Smooth muscle cell (in vitro differentiated cells): ENCODE results near the gene FAU. TPM values are rescaled to one million over a fixed set of nuclear protein-coding genes. Genes with fewer than 3 reads are reported as not detected.
A peak's percentile ranks its signal among the peaks of the same experiment; 100 is the strongest.

Experiments used
- DNase-seq: peaks from one replicate; lab custom pipeline; 2025; ENCODE audit not compliant: unreplicated experiment; lab: John Stamatoyannopoulos, UW
- H2AFZ ChIP-seq: fragments of 200-600 bp; sonication (generic); 2 replicates; pipeline ENCODE4 v1.6.0; 2016; ENCODE audit warnings: antibody characterized with exemption, low read depth, mild to moderate bottlenecking
- H3F3A ChIP-seq: fragments of 200-600 bp; sonication (generic); 2 replicates; pipeline ENCODE4 v1.6.0; 2017; ENCODE audit warnings: antibody characterized with exemption, low read depth
- H3K27ac ChIP-seq: fragments of 200-600 bp; sonication (generic); 2 replicates; pipeline ENCODE4 v1.5.1; 2016; ENCODE audit warnings: low read depth, mild to moderate bottlenecking
- H3K27me3 ChIP-seq: fragments of 200-600 bp; sonication (generic); 2 replicates; pipeline ENCODE4 v1.6.1; 2016; ENCODE audit warnings: low read depth, mild to moderate bottlenecking
- H3K36me3 ChIP-seq: fragments of 200-600 bp; sonication (generic); 2 replicates; pipeline ENCODE4 v1.5.1; 2016; ENCODE audit warnings: low read depth
- H3K4me1 ChIP-seq: fragments of 200-600 bp; sonication (generic); 2 replicates; pipeline ENCODE4 v1.5.1; 2016; ENCODE audit warnings: low read depth
- H3K4me2 ChIP-seq: fragments of 200-600 bp; sonication (generic); 2 replicates; pipeline ENCODE4 v1.6.0; 2016; ENCODE audit warnings: mild to moderate bottlenecking
- H3K4me3 ChIP-seq: fragments of 200-600 bp; sonication (generic); 2 replicates; pipeline ENCODE4 v1.5.1; 2016; ENCODE audit warnings: mild to moderate bottlenecking
- H3K79me2 ChIP-seq: fragments of 200-600 bp; sonication (generic); 2 replicates; pipeline ENCODE4 v1.6.0; 2016; ENCODE audit warnings: low read depth, mild to moderate bottlenecking
- H3K9ac ChIP-seq: fragments of 200-600 bp; sonication (generic); 2 replicates; pipeline ENCODE4 v1.6.0; 2016; ENCODE audit warnings: low read depth
- H3K9me3 ChIP-seq: fragments of 200-600 bp; sonication (generic); replicated peaks from 2 replicates; pipeline ENCODE4 v1.5.1; 2016; ENCODE audit warnings: low read depth
- H4K20me1 ChIP-seq: fragments of 200-600 bp; sonication (generic); 2 replicates; pipeline ENCODE4 v1.6.0; 2016; ENCODE audit warnings: low read depth
- CTCF ChIP-seq: fragments of 200-600 bp; sonication (generic); IDR thresholded peaks from 2 replicates; pipeline ENCODE4 v1.5.1; 2017; ENCODE audit warnings: borderline replicate concordance, mild to moderate bottlenecking, antibody characterized with exemption; ENCODE audit not compliant: insufficient read depth, poor library complexity, severe bottlenecking
- WGBS: methylation state at CpG from one replicate; pipeline ENCODE4 v1.1.7; 2016; ENCODE audit warnings: low lambda C conversion rate; 5-methylcytosine and 5-hydroxymethylcytosine counted together
- polyA plus RNA-seq: library from polyadenylated mRNA; unstranded; fragments of >200 nt; fragmentation: Nextera tagmentation; extraction: Ambion mirVana; gene quantifications from 2 replicates; pipeline ENCODE4 v1.2.1, GENCODE V29; 2016
- total RNA-seq: library from RNA; depleted of rRNA; stranded (reverse); fragments of >200 nt; gene quantifications from 2 replicates; pipeline ENCODE4 v1.2.3, GENCODE V29; 2014

The FAU gene
- total and polyA plus RNA-seq, 2 experiments from 2014 or later = 509 to 537 TPM

DNA sequence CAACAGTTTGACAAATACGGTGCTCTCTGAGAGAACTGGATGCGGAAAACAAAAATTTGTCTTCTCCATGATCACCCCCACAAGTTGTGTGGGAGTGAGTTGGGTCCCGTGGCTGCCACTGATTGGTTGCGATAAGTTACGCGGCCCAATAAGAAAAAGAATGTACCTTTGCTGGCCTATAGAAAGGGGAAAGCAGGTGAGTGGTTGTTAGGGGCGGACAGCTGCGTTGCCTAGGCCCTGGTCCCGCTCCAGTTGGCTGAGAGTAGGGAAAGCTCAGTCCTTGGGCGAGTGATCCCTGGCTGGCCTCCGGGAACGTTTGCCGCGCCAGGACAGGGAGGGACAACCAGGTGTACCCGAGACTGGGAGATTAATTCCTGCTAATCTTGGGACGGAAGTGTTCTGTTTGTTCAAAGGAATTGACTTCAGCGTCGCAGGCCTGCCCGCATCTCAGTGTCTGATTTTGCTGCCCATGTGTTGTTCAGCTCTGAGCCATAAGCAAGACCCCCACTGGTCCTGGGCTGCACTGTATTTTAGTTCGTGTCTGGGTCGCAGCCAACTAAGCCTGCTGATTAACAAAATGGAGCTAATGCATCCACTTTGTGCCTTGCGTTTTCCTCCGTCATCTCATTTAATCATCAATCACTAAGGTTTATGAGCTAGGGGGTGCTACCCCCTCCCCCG lies 13.2 kb upstream of the FAU start:
- Histone ChIP-seq H3K36me3 (no peaks in the 10 kb centered on the region), H3K4me1 (peaks cover 5% of the 10 kb centered on the region), H4K20me1 (peaks cover 26% of the 10 kb centered on the region), H3F3A (no peaks in the 10 kb centered on the region), H3K9me3 (no peaks in the 10 kb centered on the region), H3K27ac (peak overlapping the region; percentile 93), H2AFZ (peak overlapping the region; percentile 12), H3K4me2 (peak overlapping the region; percentile 83), H3K27me3 (peaks cover 4% of the 10 kb centered on the region), H3K79me2 (peaks cover 18% of the 10 kb centered on the region), H3K4me3 (peak overlapping the region; percentile 65), H3K9ac (peak overlapping the region; percentile 93)
- no peak for DNase-seq
- WGBS = 7% methylated on average over 24 of the region's 24 CpGs
- no peak for TF ChIP-seq CTCF

- DNase-seq = peak; percentile 66
- Histone ChIP-seq H3K79me2 (peaks cover 18% of the 10 kb centered on the region), H3K4me3 (peak within 1 kb of the TSS; percentile 65), H3K9me3 (no peaks in the 10 kb centered on the region), H3F3A (peaks cover under 1% of the 10 kb centered on the region), H2AFZ (peak within 1 kb of the TSS; percentile 12), H3K27ac (peak within 1 kb of the TSS; percentile 93), H3K4me2 (peak within 1 kb of the TSS; percentile 83), H3K36me3 (no peaks in the 10 kb centered on the region), H3K9ac (peak within 1 kb of the TSS; percentile 93), H3K4me1 (peaks cover 5% of the 10 kb centered on the region), H3K27me3 (no peaks in the 10 kb centered on the region), H4K20me1 (peaks cover 26% of the 10 kb centered on the region)
- 1% methylated on average over 55 of the region's 60 CpGs for WGBS
- no peak for TF ChIP-seq CTCF
Measured at GRCh38 chr11:65134240-65134951, 12.5 kb upstream of the FAU start, which contains the start of gene SYVN1. Gene SYVN1, minus strand, starts transcription at chr11:65134519. Its CDS starts 918 bp downstream, at chr11:65133601.

DNA sequence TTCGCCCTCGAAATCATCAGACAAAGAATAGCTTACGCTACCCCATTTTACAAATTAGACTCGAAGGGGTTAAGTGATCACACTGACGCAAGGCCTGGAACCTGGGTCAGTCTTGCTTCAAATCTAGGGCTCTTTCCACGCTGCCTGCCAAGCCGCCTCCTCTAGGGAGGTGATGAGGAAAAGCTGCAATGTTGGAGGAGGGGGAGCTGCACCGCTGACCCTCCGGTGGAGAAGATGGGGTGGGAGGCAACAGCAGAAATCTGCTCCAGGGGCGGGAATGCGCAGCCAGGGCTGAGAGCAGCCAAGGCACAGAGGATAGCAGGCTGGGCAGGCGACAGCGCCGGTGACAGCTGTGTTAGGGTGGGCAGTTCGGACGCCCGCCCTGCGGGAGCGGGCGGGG lies 11.8 kb upstream of the FAU start:
- peaks cover 5% of the 10 kb centered on the region for H3K4me1 ChIP-seq
- peak overlapping the region; percentile 93 for H3K9ac ChIP-seq
- H3F3A ChIP-seq = peaks cover 7% of the 10 kb centered on the region
- no peak overlapping the region for H2AFZ ChIP-seq
- H3K36me3 ChIP-seq = no peaks in the 10 kb centered on the region
- 4% methylated on average over 20 of the region's 20 CpGs for WGBS
- H4K20me1 ChIP-seq = peaks cover 30% of the 10 kb centered on the region
- DNase-seq = no peak
- H3K9me3 ChIP-seq = no peaks in the 10 kb centered on the region
- no peak for TF ChIP-seq CTCF
- peak overlapping the region; percentile 83 for H3K4me2 ChIP-seq
- peaks cover 18% of the 10 kb centered on the region for H3K79me2 ChIP-seq
- H3K27me3 ChIP-seq = no peaks in the 10 kb centered on the region
- H3K4me3 ChIP-seq = peak overlapping the region; percentile 65
- H3K27ac ChIP-seq = peak overlapping the region; percentile 93
